ENCODE data around the gene SKP1. TPM values are rescaled to one million over a fixed set of nuclear protein-coding genes. Genes with fewer than 3 reads are reported as not detected.
A peak's percentile ranks its signal among the peaks of the same experiment; 100 is the strongest.

SKP1 gene
- total and polyA plus RNA-seq, 9 of the 15 experiments (the other 6 are each of a cell fraction or from before 2014, with no cell fraction given) = 301 to 2,109 (median 639) TPM

GRCh38 chr5:134225780-134226440 lies 49.2 kb upstream of the SKP1 start, which contains the start of gene PPP2CA (continued):
- TF ChIP-seq JUN (IDR thresholded peaks at IDR 0.05; ENCODE audit: borderline replicate concordance, low read depth, low read length) = peak; percentile 66
- TF ChIP-seq JUN (CRISPR knock-in tag; IDR thresholded peaks at IDR 0.05; ENCODE audit: borderline replicate concordance) = no peak
- TF ChIP-seq ZNF212 (CRISPR knock-in tag; IDR thresholded peaks at IDR 0.05) = 0 out of 2 replicates have a peak, but pooled peaks have one; percentile 39
- no peak for TF ChIP-seq HMG20A (CRISPR knock-in tag; conservative IDR thresholded peaks at IDR 0.05)
- no peak for TF ChIP-seq ZNF263 (CRISPR knock-in tag; IDR thresholded peaks at IDR 0.05; ENCODE audit: borderline replicate concordance)
- no peak for TF ChIP-seq STAT6 (CRISPR knock-in tag; IDR thresholded peaks at IDR 0.05)
- no peak for TF ChIP-seq ZNF277 (CRISPR knock-in tag; IDR thresholded peaks at IDR 0.05; ENCODE audit: borderline replicate concordance)
- peak; percentile 91 for TF ChIP-seq NR1H2 (CRISPR knock-in tag; IDR thresholded peaks at IDR 0.05)
- 0 out of 2 replicates have a peak, but pooled peaks have one; percentile 49 for TF ChIP-seq HOMEZ (CRISPR knock-in tag; IDR thresholded peaks at IDR 0.05)
- TF ChIP-seq CBFA2T2 (conservative IDR thresholded peaks at IDR 0.05) = no peak
- TF ChIP-seq TAF9B (IDR thresholded peaks at IDR 0.05; ENCODE audit: partially characterized antibody) = peak; percentile 61
- no peak for TF ChIP-seq SPI1 (IDR thresholded peaks at IDR 0.05; ENCODE audit: borderline replicate concordance, low read depth, low read length)
- TF ChIP-seq ZSCAN32 (CRISPR knock-in tag; IDR thresholded peaks at IDR 0.05) = no peak
- TF ChIP-seq RFX5 (IDR thresholded peaks at IDR 0.05; ENCODE audit: low read depth, low read length) = peak; percentile 58; the same call in 1 of the 2 replicates
- TF ChIP-seq E2F6 (IDR thresholded peaks at IDR 0.05; ENCODE audit: borderline replicate concordance in 1 of 2, extremely low read depth in 1 of 2, insufficient read depth in 1 of 2, insufficient read length in 1 of 2, low read depth in 1 of 2, low read length in 1 of 2, poor library complexity in 1 of 2, severe bottlenecking in 1 of 2) = no peak
- TF ChIP-seq RBM25 (IDR thresholded peaks at IDR 0.05; ENCODE audit: low read depth, low read length, severe bottlenecking) = no peak
- no peak for TF ChIP-seq PTRF (tag; IDR thresholded peaks at IDR 0.05)
- no peak for TF ChIP-seq ZNF197 (CRISPR knock-in tag; IDR thresholded peaks at IDR 0.05; ENCODE audit: low read depth)
- TF ChIP-seq MCM7 (IDR thresholded peaks at IDR 0.05) = no peak
- peak; percentile 93 for TF ChIP-seq HNRNPLL (IDR thresholded peaks at IDR 0.05; ENCODE audit: low read depth, low read length, poor library complexity, severe bottlenecking)
- no peak for TF ChIP-seq ETS2 (tag; IDR thresholded peaks at IDR 0.05; ENCODE audit: borderline replicate concordance, poor library complexity, severe bottlenecking)

All from K562 (cell line).